NCI-H82 treated with DMSO at 0.1 percent for 48 hours (cell line): ENCODE results near the gene TTLL5.
"Not testable (repeated sequence)": the region's sequence is repeated elsewhere in the genome, so short reads cannot be mapped to it uniquely, and the experiment has no call there.

Experiments used
- DNase-seq: peaks from one replicate; lab custom pipeline; 2025; ENCODE audit not compliant: unreplicated experiment; lab: John Stamatoyannopoulos, UW

Gene TTLL5

DNA sequence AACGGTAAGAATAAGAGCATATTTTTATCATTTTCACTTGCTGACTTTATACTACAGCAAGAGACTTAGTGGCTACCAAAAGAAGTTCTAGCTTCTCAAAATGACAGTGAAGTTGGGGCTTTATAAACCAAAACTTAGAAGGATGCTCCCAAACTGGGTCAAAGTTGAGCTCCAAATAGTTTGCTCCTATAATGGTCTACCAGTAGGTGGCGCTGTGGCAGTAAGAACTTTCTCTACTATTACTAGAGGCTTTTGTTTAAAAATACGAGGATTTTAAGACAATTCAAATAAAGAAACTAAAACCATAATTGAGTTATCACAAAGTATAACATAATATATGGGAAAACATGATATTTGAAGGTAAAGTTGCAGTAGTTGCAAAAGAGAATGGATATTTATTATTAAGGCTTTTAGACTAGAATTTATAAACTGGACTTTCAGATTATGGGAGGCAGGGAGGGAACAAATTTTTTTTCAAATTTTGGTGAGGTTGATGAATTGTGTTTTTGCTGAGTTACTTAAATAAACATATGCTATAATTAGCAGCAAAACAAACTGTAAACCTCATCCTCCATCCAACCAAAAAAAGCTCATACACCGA lies 245.7 kb downstream of the TTLL5 start:
- no peak for DNase-seq

DNA sequence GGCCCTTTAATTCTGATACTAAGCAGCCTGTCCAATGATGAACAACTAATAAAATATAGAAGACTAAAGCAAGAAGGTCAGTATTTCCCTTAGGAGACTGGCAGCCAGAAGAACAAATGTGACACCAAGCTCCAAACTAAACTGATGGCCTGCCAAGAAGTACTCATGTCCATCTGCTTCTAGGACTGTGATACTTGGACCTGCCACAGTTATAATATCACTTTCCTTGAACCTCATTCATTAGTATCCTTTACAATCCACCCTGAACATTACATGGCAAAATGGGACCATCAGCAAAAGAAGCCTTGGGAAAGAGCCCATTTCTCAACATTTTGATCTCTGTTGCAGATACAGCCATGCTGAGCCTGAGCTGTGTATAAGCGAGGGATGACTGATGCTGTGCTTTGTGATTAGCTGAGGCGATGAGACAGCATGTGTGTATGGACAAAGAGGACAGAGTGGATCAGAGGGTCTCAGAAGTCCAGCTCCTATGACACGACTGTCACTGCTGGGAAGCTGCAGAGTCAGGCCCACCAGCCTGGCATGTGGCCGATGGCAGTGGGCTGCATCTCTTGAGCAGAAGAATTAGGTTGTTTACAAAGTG lies 246.8 kb downstream of the TTLL5 start:
- no peak for DNase-seq

GRCh38 chr14:75909630-75910029 lies 248.6 kb downstream of the TTLL5 start:
- DNase-seq, result no peak

DNA sequence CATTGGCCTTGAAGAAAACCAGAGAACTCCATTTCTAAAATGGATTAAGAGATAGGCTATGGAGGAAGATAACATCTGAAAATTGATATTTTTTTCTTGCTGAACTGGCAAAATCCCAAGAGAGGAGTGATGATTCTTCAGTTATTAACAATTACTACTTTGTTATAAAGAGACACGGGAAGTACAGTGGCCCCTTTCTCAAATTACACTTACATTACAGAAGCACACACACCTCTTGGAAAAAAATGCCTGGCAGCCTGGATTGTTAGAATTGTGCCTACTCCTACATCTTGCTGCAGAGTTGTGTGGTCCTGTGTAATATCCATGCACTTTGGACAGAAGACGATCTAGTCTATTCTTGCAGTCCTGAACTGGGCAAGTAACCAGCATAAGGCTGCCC lies 249.0 kb downstream of the TTLL5 start:
- no peak for DNase-seq

- no peak for DNase-seq
Measured at GRCh38 chr14:75911883-75912282, 250.8 kb downstream of the TTLL5 start.

- no peak for DNase-seq
Measured at GRCh38 chr14:75913183-75913582, 252.1 kb downstream of the TTLL5 start.

DNA sequence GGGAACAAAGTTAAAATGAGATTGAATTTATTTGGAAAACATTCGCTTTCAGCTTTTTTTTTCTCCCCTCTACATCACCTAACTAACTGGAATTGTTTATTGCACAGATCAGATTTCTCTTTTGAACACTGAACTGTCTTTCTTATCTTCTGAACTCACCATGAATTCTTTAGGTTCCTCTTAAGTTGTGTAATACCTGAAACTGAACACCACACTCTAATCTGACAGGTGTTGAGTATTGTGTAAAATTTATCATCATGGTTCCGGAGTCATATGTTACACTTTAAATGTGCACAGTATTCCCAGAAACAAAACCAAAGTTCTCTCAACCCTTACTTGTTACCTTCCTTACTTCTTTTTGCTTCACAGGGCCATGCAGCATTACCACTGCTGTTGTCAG lies 254.0 kb downstream of the TTLL5 start:
- DNase-seq, result no peak

GRCh38 chr14:75917322-75917945 lies 256.4 kb downstream of the TTLL5 start:
- no peak for DNase-seq

GRCh38 chr14:75917946-75918335 lies 256.9 kb downstream of the TTLL5 start:
- no peak for DNase-seq

DNA sequence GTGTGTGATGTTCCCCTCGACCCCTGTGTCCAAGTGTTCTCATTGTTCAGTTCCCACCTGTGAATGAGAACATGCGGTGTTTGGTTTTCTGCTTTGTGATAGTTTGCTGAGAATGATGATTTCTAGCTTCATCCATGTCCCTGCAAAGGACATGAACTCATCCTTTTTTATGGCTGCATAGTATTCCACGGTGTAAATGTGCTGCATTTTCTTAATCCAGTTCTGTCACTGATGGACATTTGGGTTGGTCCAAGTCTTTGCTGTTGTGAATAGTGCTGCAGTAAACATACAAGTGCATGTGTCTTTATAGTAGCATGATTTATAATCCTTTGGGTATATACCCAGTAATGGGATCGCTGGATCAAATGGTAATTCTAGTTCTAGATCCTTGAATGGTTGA lies 259.4 kb downstream of the TTLL5 start:
- not testable (repeated sequence) for DNase-seq

DNA sequence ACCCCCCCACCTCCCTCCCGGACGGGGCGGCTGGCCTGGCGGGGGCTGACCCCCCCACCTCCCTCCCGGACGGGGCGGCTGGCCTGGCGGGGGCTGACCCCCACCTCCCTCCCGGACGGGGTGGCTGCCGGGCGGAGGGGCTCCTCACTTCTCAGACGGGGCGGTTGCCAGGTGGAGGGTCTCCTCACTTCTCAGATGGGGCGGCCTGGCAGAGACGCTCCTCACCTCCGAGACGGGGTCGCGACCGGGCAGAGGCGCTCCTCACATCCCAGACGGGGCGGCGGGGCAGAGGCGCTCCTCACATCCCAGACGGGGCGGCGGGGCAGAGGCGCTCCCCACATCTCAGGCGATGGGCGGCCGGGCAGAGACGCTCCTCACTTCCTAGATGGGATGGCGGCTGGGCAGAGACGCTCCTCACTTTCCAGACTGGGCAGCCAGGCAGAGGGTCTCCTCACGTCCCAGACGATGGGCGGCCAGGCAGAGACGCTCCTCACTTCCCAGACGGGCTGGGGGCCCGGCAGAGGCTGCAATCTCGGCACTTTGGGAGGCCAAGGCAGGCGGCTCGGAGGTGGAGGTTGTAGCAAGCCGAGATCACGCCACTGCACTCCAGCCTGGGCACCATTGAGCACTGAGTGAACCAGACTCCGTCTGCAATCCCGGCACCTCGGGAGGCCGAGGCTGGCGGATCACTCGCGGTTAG lies 264.2 kb downstream of the TTLL5 start:
- DNase-seq, result not testable (repeated sequence)

DNA sequence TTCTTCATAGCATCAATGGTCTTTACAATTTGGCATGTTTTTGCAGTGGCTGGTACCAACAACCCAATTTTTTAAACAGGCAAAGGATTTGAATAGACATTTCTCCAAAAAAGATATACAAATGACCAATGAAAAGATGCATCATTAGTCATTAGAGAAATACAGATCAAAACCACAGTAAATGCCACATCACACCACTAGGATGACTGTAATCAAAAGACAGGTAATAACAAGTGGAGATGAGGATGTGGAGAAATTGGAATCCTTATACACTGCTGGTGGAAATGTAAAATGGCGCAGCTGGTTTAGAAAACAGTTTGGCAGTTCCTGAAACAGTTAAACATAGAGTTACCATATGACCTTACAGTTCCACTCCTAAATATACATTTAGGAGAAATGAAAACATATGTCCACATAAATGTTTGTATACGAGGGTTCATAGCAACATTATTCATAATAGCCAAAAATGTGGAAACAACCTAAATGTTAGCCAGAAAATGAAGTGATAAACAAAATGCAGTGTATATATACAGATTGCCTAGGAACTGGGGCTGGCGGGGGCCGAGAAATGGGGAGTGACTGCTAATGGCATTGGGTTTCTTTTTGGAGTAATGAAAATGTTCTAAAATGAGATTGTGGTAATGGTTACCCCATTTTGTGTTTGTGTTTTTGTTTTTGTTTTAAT lies 265.5 kb downstream of the TTLL5 start:
- no peak for DNase-seq

- peak; percentile 43 for DNase-seq
Measured at GRCh38 chr14:75927564-75928087, 266.6 kb downstream of the TTLL5 start.

DNA sequence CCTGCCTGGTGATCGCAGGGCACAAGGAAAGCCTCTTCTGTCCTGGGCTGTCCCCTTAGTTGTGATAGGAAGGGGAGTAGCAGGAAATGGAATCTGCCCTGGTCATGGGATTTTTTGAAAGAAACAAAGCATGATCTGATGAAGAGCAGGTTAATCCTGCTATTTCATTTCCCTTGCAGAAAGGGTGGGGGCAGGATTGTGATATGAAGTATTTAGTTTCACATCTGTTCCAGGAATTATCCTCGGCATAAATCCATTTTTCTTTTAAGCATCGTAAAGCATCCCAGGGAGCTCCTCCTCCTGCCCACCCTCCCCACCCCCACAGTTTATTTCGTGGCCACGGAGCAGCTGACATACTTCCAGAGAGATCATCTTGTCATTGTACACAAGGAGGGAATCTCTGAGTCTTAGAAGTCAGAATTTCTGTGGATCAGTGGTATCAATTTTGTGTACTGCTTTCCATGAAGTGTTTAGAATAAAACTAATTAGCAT lies 267.7 kb downstream of the TTLL5 start:
- DNase-seq, result peak; percentile 19

- DNase-seq, result no peak
Measured at GRCh38 chr14:75933712-75934296, 272.8 kb downstream of the TTLL5 start.

DNA sequence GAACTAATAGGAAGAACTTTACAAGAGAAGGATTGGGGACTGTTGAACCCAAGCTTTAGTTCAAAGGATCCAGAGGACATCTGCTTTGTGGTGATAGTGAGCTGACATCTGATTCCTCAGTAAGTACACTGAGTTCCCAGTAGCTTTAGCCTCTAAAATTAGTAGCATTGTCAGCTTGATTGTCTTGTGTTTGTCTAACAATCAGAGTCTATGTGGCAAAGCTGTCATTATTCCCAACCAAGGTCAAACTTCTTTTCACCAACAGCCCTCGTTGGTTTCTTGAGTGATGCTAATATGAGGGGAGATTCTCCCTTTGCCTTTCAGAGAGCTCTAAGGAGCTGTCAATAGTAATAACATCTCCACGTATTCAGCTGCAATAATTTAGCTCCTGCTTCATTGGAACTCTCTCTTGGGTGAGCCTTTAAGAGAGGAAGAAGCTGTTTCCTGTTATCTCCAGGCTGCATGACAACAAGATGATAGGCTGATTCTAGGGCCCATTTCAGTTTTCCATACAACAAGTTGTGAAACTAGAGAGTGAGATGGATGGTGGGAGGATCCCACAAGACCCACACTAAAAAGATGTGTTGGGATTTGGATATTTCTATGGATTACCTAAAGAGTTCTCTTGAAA lies 274.1 kb downstream of the TTLL5 start:
- DNase-seq, result no peak

- DNase-seq, result no peak
Measured at GRCh38 chr14:75939200-75939599, 278.2 kb downstream of the TTLL5 start.

DNA sequence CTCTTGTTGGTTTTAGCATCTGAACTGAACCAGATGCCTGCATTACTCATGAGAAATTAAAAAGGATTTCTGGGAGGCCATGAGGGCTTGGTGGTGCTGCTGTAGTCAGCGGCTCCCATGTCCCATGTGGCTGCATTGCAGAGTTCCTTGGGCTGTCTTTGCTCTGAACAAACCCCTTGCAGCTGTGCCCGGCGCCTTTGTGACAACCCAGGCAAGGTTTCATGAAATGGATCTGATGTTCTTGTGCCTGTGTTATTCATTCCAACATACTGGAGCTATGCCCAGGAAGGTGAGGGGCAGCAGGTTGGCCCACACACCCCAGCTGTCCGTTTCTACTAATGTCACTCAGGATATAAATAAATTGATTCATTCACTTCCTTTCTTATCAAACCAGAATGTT lies 280.0 kb downstream of the TTLL5 start:
- DNase-seq, result no peak

DNA sequence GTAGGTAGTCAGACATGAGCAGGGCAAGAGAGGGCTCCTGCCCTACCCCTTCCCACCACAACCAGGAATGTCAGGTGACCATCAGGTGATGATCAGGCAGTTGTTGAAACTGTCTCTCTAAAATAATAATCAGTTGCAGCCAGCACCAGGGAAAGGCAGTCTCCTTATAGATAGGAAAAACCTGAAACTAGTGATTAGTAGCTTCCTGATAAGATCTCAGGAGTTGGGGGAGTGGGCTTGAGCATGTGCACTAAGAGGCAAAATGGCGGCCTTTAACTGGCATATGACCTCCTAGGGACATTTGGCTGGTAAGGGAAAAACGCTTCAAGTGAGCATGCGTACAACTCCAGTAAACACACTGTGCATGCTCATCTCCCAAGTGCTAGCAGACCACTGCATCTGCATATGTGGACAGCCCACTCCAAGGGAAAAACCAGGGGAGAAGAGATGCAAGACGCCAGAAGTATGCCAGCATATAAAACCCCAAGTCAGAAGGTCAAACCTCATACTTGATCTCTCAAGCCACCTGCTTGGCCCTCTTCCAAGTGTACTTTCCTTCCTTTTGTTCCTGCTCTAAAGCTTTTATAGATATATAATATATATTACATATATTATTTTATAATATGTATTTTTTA lies 283.7 kb downstream of the TTLL5 start:
- no peak for DNase-seq

DNA sequence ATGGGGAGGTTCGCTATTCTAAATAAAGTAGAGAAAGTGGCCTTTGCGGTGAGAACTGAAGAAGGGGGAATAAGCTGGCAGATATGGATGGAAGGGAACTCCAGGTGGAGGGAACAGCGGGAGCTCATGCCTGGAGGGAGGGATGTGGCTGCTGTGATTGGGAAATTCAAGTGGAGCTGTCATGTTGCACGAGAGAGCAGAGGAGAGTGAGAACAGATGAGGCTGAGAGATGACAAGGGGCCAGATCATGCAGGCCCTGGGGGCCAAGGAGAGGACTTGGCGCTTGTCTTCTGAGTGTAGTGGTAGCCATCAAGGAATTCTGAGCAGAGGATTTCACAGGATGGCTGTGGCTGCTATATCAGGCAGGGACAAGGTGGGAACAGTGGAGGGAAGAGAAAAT lies 285.7 kb downstream of the TTLL5 start:
- DNase-seq, result no peak
